Measurements from ENCODE around the gene AOC1. TPM values are rescaled to one million over a fixed set of nuclear protein-coding genes. Genes with fewer than 3 reads are reported as not detected.

Gene AOC1
- total and polyA plus RNA-seq, 10 of the 15 experiments (the other 5 are each of a cell fraction or from before 2014, with no cell fraction given), result 0.07 TPM; not detected in 9

- Histone ChIP-seq H2AFZ (ENCODE audit: control insufficient read depth, low read depth, low read length) (no peak overlapping the region), H3K27me3 (replicated peaks in 1 of 2; ENCODE audit: control insufficient read depth in 2 of 2, insufficient read depth in 2 of 2, low read length in 1 of 2) (peaks cover 2 to 3% of the 10 kb centered on the region in 2 experiments; a peak in 3 of 4 replicates), H3K36me3 (ENCODE audit: control insufficient read depth in 2 of 2, insufficient read depth in 2 of 2, low read length in 1 of 2) (no peaks in the 10 kb centered on the region), H4K20me1 (ENCODE audit: control insufficient read depth, insufficient read depth) (no peaks in the 10 kb centered on the region), H3K9me3 (replicated peaks; ENCODE audit: control insufficient read depth, insufficient read depth, low read length) (no peaks in the 10 kb centered on the region), H3K4me3 (no peak overlapping the region), H3K9ac (ENCODE audit: control insufficient read depth, insufficient read depth, low read length) (no peak overlapping the region), H3K4me2 (ENCODE audit: control insufficient read depth, insufficient read depth) (no peak overlapping the region), H3K4me1 (ENCODE audit: control insufficient read depth, insufficient read depth, low read length) (no peaks in the 10 kb centered on the region), H3K27ac (ENCODE audit: control insufficient read depth, insufficient read depth) (no peak overlapping the region), H3K79me2 (ENCODE audit: control insufficient read depth, insufficient read depth, low read length) (no peaks in the 10 kb centered on the region)
- in situ Hi-C loops (cut with MboI) (no loop called here), intact Hi-C loops (cut with micrococcal nuclease; ENCODE audit: unreplicated experiment) (no loop called here)
- ChIA-PET SMC1A (ENCODE audit: uncharacterized antibody, unreplicated experiment) (interaction anchor here (1.4 kb wide), 1 partner anchor 11 kb away, joined by 3 read pairs; no protein-coding TSS in a partner anchor), CTCF (interaction anchor here (0.8 kb wide), 1 partner anchor 34 kb away, joined by 3 read pairs; no protein-coding TSS in a partner anchor), POLR2A (no interaction called here), RAD21 (ENCODE audit: unreplicated experiment) (no interaction called here)
- ATAC-seq, result no peak
- DNase-seq (ENCODE audit: low read depth, low spot score), result no peak
- WGBS (ENCODE audit: insufficient coverage, insufficient replicate concordance, low lambda C conversion rate, missing lambda C conversion rate), result 9% methylated on average over 4 of the region's 4 CpGs
- FAIRE-seq, result no peak
- BruUV-seq (replicated peaks), result no TSS peak
- no peak for TF ChIP-seq CHD4 (IDR thresholded peaks at IDR 0.05)
- no peak for TF ChIP-seq HDAC2 (IDR thresholded peaks at IDR 0.05)
- no peak for TF ChIP-seq ESRRA (IDR thresholded peaks at IDR 0.05; ENCODE audit: low read length)
- TF ChIP-seq NR2C2 (IDR thresholded peaks at IDR 0.05; ENCODE audit: borderline replicate concordance, control insufficient read depth, insufficient read length, low read depth), result no peak
- no peak for TF ChIP-seq ZNF622 (IDR thresholded peaks at IDR 0.05)
- no peak for TF ChIP-seq RAD51 (IDR thresholded peaks at IDR 0.05)
These were observed 9.6 kb upstream of the AOC1 start for GRCh38 chr7:150842716-150843115.

GRCh38 chr7:150845421-150845861, 6.9 kb upstream of the AOC1 start:
- H4K20me1 ChIP-seq (ENCODE audit: control insufficient read depth, insufficient read depth), result no peaks in the 10 kb centered on the region
- no peak for ATAC-seq
- no peak overlapping the region for H2AFZ ChIP-seq (ENCODE audit: control insufficient read depth, low read depth, low read length)
- BruUV-seq (replicated peaks), result no TSS peak
- H3K9ac ChIP-seq (ENCODE audit: control insufficient read depth, insufficient read depth, low read length), result no peak overlapping the region
- CTCF ChIA-PET, result interaction anchor here (1.6 kb wide), 1 partner anchor 9 kb away, joined by 3 read pairs; no protein-coding TSS in a partner anchor
- no peaks in the 10 kb centered on the region for H3K9me3 ChIP-seq (replicated peaks; ENCODE audit: control insufficient read depth, insufficient read depth, low read length)
- no peaks in the 10 kb centered on the region for H3K36me3 ChIP-seq (ENCODE audit: control insufficient read depth in 2 of 2, insufficient read depth in 2 of 2, low read length in 1 of 2)
- SMC1A ChIA-PET (ENCODE audit: uncharacterized antibody, unreplicated experiment), result no interaction called here
- intact Hi-C loops (cut with micrococcal nuclease; ENCODE audit: unreplicated experiment) (no loop called here), in situ Hi-C loops (cut with MboI) (no loop called here)
- no peak overlapping the region for H3K4me3 ChIP-seq
- H3K4me1 ChIP-seq (ENCODE audit: control insufficient read depth, insufficient read depth, low read length), result no peaks in the 10 kb centered on the region
- no peaks in the 10 kb centered on the region for H3K79me2 ChIP-seq (ENCODE audit: control insufficient read depth, insufficient read depth, low read length)
- no peak for DNase-seq (ENCODE audit: low read depth, low spot score)
- no peak for FAIRE-seq
- no peak overlapping the region for H3K27ac ChIP-seq (ENCODE audit: control insufficient read depth, insufficient read depth)
- peaks cover 2 to 3% of the 10 kb centered on the region in 2 experiments; a peak in 3 of 4 replicates for H3K27me3 ChIP-seq (replicated peaks in 1 of 2; ENCODE audit: control insufficient read depth in 2 of 2, insufficient read depth in 2 of 2, low read length in 1 of 2)
- POLR2A ChIA-PET, result no interaction called here
- 0% methylated on average over 3 of the region's 4 CpGs for WGBS (ENCODE audit: insufficient coverage, insufficient replicate concordance, low lambda C conversion rate, missing lambda C conversion rate)
- RAD21 ChIA-PET (ENCODE audit: unreplicated experiment), result no interaction called here
- H3K4me2 ChIP-seq (ENCODE audit: control insufficient read depth, insufficient read depth), result no peak overlapping the region
- TF ChIP-seq ZBED1 (IDR thresholded peaks at IDR 0.05; ENCODE audit: borderline replicate concordance) (no peak), HCFC1 (IDR thresholded peaks at IDR 0.05; ENCODE audit: low read length) (no peak), CHD1 (IDR thresholded peaks at IDR 0.05; ENCODE audit: low read depth, low read length) (no peak), POU2F2 (IDR thresholded peaks at IDR 0.05; ENCODE audit: borderline replicate concordance, low read depth, low read length) (no peak), E4F1 (IDR thresholded peaks at IDR 0.05; ENCODE audit: borderline replicate concordance, partially characterized antibody) (no peak), ZNF687 (IDR thresholded peaks at IDR 0.05) (no peak), BCL11A (IDR thresholded peaks at IDR 0.05; ENCODE audit: low read depth, low read length) (no peak), TAF1 (IDR thresholded peaks at IDR 0.05; ENCODE audit: borderline replicate concordance, low read depth, low read length) (no peak)

All from GM12878 (cell line).